Stimulated activated CD8-positive, alpha-beta memory T cell treated with anti-CD3 and anti-CD28 coated beads, Interleukin-4, amount 100 ng/mL, for 1 hour (primary cell): ENCODE measurements around the gene ZNF629.
"Not testable (repeated sequence)": the region's sequence is repeated elsewhere in the genome, so short reads cannot be mapped to it uniquely, and the experiment has no call there.

Experiments
- DNase-seq, 2 donors: peaks; one replicate each; pipeline ENCODE4 v3.0.0-alpha.2; 2020; ENCODE audit warnings: low read depth in 2 of 2, low spot score in 1 of 2

The ZNF629 gene

GRCh38 chr16:30786936-30787612, at the start of gene ZNF629:
Gene ZNF629 (minus strand): TSS chr16:30787205. CDS start chr16:30784482, 2,723 bp downstream.
- DNase-seq: no peak

GRCh38 chr16:30834130-30834740, 47.2 kb upstream of the ZNF629 start:
- no peak for DNase-seq

DNA sequence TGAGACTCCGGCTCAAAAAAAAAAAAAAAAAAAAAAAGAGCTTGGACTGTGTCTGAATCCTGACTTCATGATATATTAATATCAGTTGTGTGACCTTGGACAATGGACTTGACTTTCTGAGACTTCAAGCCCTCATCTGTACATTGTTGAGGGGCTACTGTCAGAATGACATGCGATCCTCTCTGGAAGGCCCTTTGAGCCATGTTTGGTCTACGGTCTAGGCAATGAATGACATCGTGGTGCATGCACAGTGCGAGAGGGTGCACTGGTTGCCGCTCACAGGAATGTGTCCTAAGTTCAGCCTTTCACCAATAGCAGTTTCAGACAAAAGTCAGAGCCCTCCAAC, 43.0 kb upstream of the ZNF629 start:
- no peak for DNase-seq

- no peak for DNase-seq
These were observed 42.4 kb upstream of the ZNF629 start for GRCh38 chr16:30829130-30830071.

DNA sequence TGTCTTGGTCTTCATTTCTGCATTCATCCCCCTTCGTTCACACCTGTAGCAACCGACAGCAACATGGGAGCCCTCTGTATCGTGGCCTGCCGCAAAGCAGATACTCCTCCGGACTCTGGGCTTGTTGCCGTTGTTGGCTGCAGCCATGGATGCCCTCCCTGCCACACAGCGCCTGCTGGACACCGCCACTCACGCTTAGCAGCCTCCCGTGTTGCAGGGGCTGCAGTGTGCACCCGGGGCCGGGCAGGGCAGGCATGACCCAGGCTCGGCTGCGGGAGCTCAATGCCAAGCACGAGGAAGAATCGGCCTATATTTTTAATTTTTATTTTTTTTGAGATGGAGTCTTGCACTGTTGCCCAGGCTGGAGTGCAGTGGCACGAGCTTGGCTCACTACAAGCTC, 34.9 kb upstream of the ZNF629 start:
- DNase-seq: no peak

DNA sequence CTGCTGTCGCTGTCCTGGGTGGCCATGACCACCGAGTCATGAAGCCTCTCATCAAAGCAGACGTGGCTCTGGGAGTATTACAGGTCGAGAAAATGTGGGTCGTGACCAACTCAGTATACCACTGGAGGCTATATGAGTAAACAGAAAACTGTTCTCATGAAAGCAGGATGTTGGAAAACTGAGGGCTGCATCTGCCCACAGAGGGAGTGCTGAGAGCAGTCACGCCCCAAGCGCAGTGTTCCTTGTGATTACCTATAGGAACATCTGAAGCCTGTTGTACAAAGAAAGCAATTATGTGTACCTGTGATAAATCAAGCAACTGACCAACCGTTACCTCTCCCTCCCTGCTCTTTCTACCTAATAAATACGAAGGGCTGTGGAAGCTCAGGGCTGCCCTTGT, 34.4 kb upstream of the ZNF629 start:
- not testable (repeated sequence) for DNase-seq

DNA sequence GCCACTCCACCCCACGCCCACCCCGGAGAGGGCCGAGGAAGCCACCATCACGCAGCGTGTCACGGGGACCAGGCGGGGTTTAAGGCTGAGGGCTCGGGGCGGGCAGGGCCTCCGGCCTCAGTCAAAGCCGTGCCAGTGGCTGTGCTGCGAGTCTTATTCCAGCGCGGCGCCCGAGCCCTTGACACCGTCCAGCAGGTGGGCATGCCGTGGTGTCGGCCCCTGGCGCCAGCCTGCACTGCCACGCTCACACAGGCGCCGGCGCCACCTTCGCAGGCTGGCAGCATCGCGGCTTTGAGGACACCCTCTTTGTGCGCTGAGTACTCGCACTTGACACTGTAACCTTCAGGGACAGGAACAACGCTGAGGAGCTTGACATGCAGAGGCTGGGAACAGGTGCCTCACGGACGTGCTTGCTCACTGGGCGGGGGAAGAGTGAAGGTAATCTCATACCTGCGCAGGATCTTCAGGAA, 34.0 kb upstream of the ZNF629 start:
- DNase-seq: no peak

DNA sequence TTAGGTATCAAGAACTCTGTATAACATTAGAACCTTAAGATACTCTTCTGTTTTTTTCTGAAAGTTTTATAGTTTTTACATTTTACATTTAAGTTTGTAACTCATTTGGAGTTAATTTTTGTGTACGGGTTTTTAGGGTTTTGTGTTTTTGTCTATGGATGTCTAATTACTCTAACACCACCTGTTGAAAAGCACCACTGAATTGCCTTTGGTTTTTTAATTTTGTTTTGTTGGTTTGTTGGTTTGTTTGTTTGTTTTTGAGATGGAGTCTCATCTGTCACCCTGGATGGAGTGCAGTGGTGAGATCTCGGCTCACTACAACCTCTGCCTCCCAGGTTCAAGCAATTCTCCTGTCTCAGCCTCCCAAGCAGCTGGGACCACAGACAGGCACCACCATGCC, 29.8 kb upstream of the ZNF629 start:
- DNase-seq: no peak

- no peak for DNase-seq
These were observed 26.8 kb upstream of the ZNF629 start for GRCh38 chr16:30813821-30814189.

DNA sequence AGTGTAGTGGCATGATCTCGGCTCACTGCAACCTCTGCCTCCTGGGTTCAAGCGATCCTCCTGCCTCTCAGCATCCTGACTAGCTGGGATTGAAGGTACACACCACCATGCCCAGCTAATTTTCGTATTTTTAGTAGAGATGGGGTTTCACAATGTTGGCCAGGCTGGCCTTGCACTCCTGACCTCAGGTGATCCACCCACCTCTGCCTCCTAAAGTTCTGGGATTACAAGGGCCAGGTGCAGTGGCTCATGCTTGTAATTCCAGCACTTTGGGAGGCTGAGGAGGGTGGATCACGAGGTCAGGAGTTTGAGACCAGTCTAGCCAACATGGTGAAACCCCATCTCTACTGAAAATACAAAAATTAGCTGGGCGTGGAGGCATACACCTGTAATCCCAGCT, 22.7 kb upstream of the ZNF629 start:
- DNase-seq: not testable (repeated sequence)

- not testable (repeated sequence) for DNase-seq
These were observed 22.0 kb upstream of the ZNF629 start for GRCh38 chr16:30808890-30809426.

GRCh38 chr16:30808146-30808545, 21.1 kb upstream of the ZNF629 start:
- DNase-seq: no peak

GRCh38 chr16:30805370-30806169, 18.6 kb upstream of the ZNF629 start:
- peak; percentile 21 to 35 for DNase-seq

DNA sequence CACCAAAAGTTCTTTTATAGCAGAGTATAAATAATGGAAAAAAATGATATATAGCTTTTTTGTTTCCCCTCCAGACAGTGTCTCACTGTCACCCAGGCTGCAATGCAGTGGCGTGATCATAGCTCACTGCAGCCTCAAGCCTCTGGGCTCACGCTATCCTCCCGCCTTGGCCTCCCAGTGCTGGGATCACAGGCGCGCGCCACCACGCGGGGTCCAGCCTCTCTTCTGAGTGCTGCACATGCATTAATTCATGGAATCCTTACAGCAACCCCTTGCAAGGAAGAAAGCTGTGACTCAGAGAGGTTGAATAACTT, 18.0 kb upstream of the ZNF629 start:
- DNase-seq: no peak

GRCh38 chr16:30802936-30803335, 15.9 kb upstream of the ZNF629 start:
- DNase-seq: no peak

- DNase-seq: no peak
These were observed 10.8 kb upstream of the ZNF629 start for GRCh38 chr16:30797670-30798309.

GRCh38 chr16:30794634-30795033, 7.6 kb upstream of the ZNF629 start:
- no peak for DNase-seq

- DNase-seq: no peak
These were observed 6.6 kb upstream of the ZNF629 start for GRCh38 chr16:30793508-30794069.

DNA sequence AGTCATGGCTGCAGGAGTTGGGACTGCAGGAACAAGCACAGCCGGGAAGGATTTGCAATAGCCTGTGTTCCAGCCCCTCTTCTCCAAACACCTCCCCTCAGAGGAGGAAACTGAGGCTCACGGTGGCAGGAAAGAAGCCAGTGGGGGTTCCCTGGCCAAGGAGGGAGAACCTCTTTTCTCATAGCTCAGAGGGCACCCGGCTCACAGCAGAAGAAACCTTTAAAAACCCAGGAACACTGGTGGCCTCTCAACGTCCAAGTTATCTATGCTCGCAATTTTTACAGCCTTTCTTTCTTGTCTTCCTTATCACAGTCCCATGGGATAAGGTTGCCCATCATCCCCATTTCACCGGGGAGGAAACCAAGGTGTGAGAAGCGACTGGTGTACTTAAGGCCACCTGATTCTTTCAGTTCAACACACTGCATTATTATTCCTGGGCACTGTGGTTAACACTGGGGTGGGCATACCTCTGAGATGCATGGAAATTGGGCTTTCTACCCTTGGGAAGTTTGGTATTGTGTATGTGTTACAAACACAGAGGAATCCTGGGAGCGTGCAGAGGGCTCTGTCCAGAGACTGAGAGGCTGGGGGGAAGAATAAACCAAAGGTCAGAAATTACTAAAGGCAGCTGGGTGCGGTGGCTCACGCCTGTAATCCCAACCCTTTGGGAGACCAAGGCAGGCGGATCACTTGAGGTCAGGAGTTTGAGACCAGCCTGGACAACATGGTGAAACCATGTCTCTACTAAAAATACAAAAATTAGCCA, 791 bp upstream of the ZNF629 start:
- no peak for DNase-seq
